HG03378 (cell line): ENCODE data around the gene UBXN4.
"Not testable (repeated sequence)": the region's sequence is repeated elsewhere in the genome, so short reads cannot be mapped to it uniquely, and the experiment has no call there.

Source experiments
- ATAC-seq: cut with Tn5 transposase; IDR thresholded peaks from one replicate; pipeline ENCODE4 v1.9.1; 2021; ENCODE audit warnings: mild to moderate bottlenecking, moderate library complexity; ENCODE audit not compliant: unreplicated experiment

UBXN4 gene

DNA sequence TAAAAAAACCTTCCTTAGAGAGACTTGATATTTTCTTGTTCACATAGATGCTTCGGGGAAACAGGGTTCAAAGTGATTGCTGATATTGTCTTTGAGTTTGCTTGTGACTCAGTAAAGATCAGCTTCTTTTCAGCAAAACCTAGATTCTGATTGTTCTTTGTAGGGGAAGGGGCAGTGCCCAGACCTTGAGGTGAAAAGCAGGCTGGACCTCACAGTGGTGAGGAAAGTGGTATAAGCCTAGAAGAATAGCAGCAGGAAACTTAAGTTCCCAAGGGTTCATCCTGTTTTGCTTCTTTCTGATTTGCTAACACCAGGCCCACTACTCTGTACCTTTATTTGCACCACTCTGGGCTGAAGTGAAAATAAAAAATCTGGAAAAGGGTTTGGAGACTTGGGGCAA is 20.9 kb downstream of the UBXN4 start:
- no peak for ATAC-seq

DNA sequence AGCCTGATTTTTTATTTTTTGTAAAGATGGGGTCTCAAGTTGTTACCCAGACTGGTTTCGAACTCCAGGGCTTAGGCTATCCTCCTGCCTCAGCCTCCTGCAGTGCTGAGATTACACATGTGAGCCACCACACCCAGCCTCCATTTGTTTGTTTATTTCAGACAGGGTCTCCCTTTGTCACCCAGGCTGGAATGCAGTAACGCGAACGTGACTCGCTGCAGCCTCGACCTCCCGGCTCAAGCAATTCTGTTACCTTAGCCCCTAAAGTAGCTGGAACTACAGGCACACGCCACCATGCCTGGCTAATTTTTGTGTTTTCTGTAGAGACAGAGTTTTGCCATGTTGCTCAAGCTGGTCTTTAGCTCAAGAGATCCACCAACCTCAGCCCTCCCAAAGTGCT is 27.2 kb downstream of the UBXN4 start:
- no peak for ATAC-seq

- ATAC-seq: no peak
Observed at GRCh38 chr2:135773319-135773718, 31.7 kb downstream of the UBXN4 start.

- ATAC-seq: no peak
Observed at GRCh38 chr2:135773917-135774316, 32.3 kb downstream of the UBXN4 start.

DNA sequence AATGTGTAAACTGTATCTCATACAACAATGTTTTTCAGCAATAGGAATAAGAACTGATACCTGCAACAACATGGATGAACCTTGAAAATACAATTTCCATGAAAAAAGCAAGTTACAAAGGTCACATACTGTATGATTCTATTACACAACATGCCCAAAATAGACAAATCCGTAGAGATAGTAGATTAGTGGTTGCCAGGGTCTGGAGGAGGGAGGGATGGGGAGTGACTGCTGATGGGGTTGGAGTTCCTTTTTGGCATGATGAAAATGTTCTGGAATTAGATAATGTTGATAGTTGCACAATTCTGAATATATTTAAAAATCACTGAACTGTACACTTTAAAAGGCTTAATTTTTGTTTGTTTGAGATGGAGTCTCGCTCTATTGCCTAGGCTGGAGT is 33.8 kb downstream of the UBXN4 start:
- no peak for ATAC-seq

GRCh38 chr2:135776367-135776766 is 34.7 kb downstream of the UBXN4 start:
- no peak for ATAC-seq

- ATAC-seq: no peak
Observed at GRCh38 chr2:135782231-135782630, 40.6 kb downstream of the UBXN4 start.

GRCh38 chr2:135783439-135783838 is 41.8 kb downstream of the UBXN4 start:
- ATAC-seq: no peak

GRCh38 chr2:135785032-135785431 is 43.4 kb downstream of the UBXN4 start:
- no peak for ATAC-seq

- no peak for ATAC-seq
Observed at GRCh38 chr2:135786823-135787222, 45.2 kb downstream of the UBXN4 start.

GRCh38 chr2:135790423-135790822 is 48.8 kb downstream of the UBXN4 start:
- no peak for ATAC-seq

GRCh38 chr2:135791418-135792190 is 49.9 kb downstream of the UBXN4 start:
- ATAC-seq: no peak

- ATAC-seq: no peak
Observed at GRCh38 chr2:135792401-135793150, 50.9 kb downstream of the UBXN4 start.

- not testable (repeated sequence) for ATAC-seq
Observed at GRCh38 chr2:135795641-135796040, 54.0 kb downstream of the UBXN4 start.

GRCh38 chr2:135796606-135797005 is 55.0 kb downstream of the UBXN4 start:
- ATAC-seq: no peak

- peak; percentile 73 for ATAC-seq
Observed at GRCh38 chr2:135797497-135798274, 56.0 kb downstream of the UBXN4 start.

- ATAC-seq: no peak
Observed at GRCh38 chr2:135798275-135798705, 56.6 kb downstream of the UBXN4 start.

DNA sequence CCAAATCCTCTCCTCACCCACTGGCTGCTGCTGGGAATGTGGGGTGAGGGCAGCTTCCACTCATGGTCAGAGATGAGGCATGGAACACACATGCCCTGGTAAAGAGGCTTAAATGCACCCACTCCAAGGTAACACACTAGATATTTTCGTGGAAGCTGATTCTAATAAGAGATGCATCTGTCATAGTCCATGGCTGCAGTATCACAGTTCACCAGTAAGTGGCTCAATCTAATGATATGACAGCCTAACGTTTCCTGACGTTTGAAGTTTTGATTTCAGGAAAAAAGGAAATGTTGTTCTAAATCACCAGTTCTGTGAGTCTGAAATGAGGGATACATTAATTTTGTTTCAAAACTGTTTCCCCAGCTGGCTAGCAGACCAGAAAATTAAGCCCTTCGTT is 57.1 kb downstream of the UBXN4 start:
- no peak for ATAC-seq

- ATAC-seq: no peak
Observed at GRCh38 chr2:135799738-135800137, 58.1 kb downstream of the UBXN4 start.

- ATAC-seq: no peak
Observed at GRCh38 chr2:135800513-135801460, 59.1 kb downstream of the UBXN4 start.
